ENCODE measurements around the gene DSPP.

DSPP gene

DNA sequence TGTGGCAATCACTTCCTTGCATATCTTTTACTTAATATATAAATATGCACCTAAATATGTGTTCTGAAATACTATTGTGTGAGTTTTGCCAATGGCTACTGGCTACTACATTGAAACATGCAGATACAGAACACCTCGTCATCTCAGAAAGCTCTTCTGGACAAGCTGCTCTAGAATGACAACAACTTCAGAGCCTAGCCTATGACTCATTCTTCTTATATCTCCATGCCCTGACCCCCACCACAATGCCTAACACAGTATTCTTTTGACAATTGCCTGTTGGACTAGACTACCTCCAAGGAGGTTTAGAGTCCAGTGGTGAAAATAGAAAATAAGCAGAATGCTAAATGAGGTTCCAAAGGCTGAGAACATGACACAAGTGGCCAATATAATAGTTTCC is 24.1 kb downstream of the DSPP start:
- DNase-seq, result no peak

DNA sequence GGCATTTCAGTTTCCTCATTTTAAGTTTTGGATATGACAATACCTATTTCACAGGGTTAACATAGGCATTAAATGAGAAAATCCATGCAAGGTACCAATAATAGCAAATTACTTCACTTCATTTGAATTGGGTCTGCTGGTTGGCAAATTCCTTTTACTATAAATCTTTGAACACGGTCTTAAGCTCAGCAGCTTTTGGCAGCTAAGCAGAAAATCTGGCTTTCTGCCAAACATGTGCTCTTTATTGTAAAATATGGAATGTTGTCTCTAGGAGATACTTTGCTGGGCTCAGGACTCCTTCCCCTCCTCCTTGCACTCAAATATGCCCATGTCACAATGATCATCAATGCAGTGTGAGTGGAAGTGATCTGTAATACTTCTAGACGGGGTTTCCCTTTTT is 24.9 kb downstream of the DSPP start:
- DNase-seq, result no peak

- no peak for DNase-seq
These were observed 36.0 kb downstream of the DSPP start for GRCh38 chr4:87644286-87644685.

GRCh38 chr4:87649980-87650379 is 41.7 kb downstream of the DSPP start, which contains the start of gene DMP1:
DMP1 (plus strand) TSS chr4:87650280; CDS start chr4:87656493, 6,213 bp downstream.
- DNase-seq, result no peak

GRCh38 chr4:87650938-87651337 is 42.6 kb downstream of the DSPP start:
- DNase-seq, result no peak

- DNase-seq, result no peak
These were observed 43.6 kb downstream of the DSPP start for GRCh38 chr4:87651941-87652340.

DNA sequence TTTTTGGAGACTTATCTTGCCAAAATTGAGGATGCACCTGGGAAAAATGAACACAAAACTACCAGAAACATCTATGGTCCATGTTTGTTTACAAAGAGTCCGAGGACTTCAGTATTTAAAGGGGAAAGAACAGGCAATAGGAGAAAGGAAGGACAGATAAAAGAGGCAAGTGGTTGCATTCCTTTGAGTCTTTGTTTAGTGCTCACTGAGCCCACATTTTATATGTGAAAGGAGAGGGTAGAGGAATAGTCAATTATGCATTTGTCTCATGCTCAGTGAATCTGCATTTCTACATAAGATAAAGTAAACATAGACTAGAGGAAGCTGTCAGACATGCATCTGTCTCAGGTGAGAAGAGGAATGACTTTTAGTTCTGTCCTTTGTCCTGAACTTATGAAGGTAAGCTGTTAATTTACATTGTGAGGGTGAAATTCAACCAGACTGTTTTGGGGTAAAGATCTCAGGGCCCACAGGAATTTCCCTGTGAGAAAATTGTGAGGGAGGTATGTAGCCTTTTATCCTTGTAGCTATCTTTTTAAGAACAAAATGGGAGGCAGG is 46.2 kb downstream of the DSPP start:
- no peak for DNase-seq

GRCh38 chr4:87657525-87657924 is 49.2 kb downstream of the DSPP start:
- DNase-seq, result no peak

DNA sequence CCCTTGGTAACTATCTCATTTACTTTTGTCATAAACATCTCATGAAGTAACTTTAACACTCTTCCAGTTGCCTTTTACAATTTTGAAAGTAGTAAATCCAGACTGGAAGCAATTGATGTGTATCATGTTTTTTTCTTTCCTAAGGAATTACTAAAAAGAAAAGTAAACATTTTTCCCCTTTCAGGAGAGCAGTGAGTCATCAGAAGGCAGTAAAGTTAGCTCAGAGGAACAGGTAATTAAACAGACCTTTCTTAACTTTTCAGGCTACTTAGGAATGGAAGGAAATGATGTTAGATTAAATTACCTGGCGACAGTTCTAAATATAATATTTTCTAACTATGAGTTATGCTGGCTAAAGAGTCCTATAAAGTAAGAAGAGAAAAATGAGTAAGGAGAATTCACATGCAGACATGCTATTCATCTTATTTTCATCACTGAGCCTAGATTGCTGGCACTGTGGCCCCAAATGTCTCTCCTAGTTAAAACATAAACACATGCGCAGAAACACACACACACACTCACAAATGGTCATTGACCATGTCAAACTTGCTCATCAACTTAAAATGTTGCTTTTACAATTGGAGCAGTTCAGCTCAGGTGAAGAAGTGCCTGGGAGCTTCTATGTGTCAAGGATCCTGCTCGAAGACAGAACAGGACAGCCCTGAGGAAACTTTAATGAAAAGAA is 51.1 kb downstream of the DSPP start:
- DNase-seq, result no peak

DNA sequence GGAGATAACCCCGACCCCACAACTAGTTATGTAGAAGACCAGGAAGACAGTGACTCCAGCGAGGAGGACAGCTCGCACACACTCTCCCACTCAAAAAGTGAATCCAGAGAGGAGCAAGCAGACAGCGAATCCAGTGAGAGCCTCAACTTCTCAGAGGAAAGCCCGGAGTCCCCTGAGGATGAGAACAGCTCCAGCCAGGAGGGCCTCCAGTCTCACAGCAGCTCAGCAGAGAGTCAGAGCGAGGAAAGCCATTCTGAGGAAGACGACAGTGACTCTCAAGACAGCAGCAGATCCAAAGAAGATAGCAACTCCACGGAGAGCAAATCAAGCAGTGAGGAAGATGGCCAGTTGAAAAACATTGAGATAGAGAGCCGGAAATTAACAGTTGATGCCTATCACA is 54.5 kb downstream of the DSPP start:
- no peak for DNase-seq
